ENCODE measurements around the gene SORT1. TPM values are rescaled to one million over a fixed set of nuclear protein-coding genes. Genes with fewer than 3 reads are reported as not detected.

Gene SORT1
- total and polyA plus RNA-seq, 2 of the 13 experiments (the other 11 are each of a cell fraction or from before 2014, with no cell fraction given), result 32.4 to 93.0 TPM

GRCh38 chr1:109277434-109278204 lies 120.1 kb downstream of the SORT1 start (continued):
- TF ChIP-seq RERE (CRISPR knock-in tag; IDR thresholded peaks at IDR 0.05; ENCODE audit: low read depth) (no peak), SIN3B (IDR thresholded peaks at IDR 0.05; ENCODE audit: low read length) (no peak), ZNF44 (CRISPR knock-in tag; IDR thresholded peaks at IDR 0.05) (0 out of 2 replicates have a peak, but pooled peaks have one; percentile 59), SAFB2 (CRISPR knock-in tag; IDR thresholded peaks at IDR 0.05; ENCODE audit: borderline replicate concordance, low read depth) (no peak), BRD4 (CRISPR knock-in tag; IDR thresholded peaks at IDR 0.05) (0 out of 2 replicates have a peak, but pooled peaks have one; percentile 0), ZFP1 (CRISPR knock-in tag; IDR thresholded peaks at IDR 0.05) (no peak), HHEX (CRISPR knock-in tag; IDR thresholded peaks at IDR 0.05) (no peak), ZNF580 (CRISPR knock-in tag; IDR thresholded peaks at IDR 0.05; ENCODE audit: borderline replicate concordance, low read depth) (peak; percentile 84; the same call in 1 of the 2 replicates), SP2 (CRISPR knock-in tag; IDR thresholded peaks at IDR 0.05) (peak; percentile 41; the same call in 1 of the 2 replicates), ETS1 (CRISPR knock-in tag; IDR thresholded peaks at IDR 0.05) (no peak), DNMT1 (CRISPR knock-in tag; IDR thresholded peaks at IDR 0.05) (0 out of 2 replicates have a peak, but pooled peaks have one; percentile 58), SNAI1 (CRISPR knock-in tag; IDR thresholded peaks at IDR 0.05; ENCODE audit: borderline replicate concordance) (no peak), ZNF121 (CRISPR knock-in tag; IDR thresholded peaks at IDR 0.05) (no peak), YEATS4 (CRISPR knock-in tag; IDR thresholded peaks at IDR 0.05; ENCODE audit: borderline replicate concordance) (0 out of 2 replicates have a peak, but pooled peaks have one; percentile 55), ZKSCAN8 (CRISPR knock-in tag; IDR thresholded peaks at IDR 0.05; ENCODE audit: borderline replicate concordance) (peak; percentile 78; the same call in 1 of the 2 replicates), ZNF772 (CRISPR knock-in tag; IDR thresholded peaks at IDR 0.05) (0 out of 2 replicates have a peak, but pooled peaks have one; percentile 59), ZBTB44 (CRISPR knock-in tag; IDR thresholded peaks at IDR 0.05) (no peak), HMG20B (CRISPR knock-in tag; conservative IDR thresholded peaks at IDR 0.05) (no peak), KDM2A (CRISPR knock-in tag; IDR thresholded peaks at IDR 0.05; ENCODE audit: borderline replicate concordance, low read depth) (no peak; the same call in 1 of the 2 replicates), ZSCAN9 (CRISPR knock-in tag; IDR thresholded peaks at IDR 0.05; ENCODE audit: borderline replicate concordance) (0 out of 2 replicates have a peak, but pooled peaks have one; percentile 79), AGO1 (IDR thresholded peaks at IDR 0.05; ENCODE audit: low read depth, low read length, poor library complexity, severe bottlenecking) (no peak), CREM (IDR thresholded peaks at IDR 0.05) (no peak), CREM (CRISPR knock-in tag; IDR thresholded peaks at IDR 0.05) (no peak)
